ENCODE results near the gene SLC37A3.

DNA sequence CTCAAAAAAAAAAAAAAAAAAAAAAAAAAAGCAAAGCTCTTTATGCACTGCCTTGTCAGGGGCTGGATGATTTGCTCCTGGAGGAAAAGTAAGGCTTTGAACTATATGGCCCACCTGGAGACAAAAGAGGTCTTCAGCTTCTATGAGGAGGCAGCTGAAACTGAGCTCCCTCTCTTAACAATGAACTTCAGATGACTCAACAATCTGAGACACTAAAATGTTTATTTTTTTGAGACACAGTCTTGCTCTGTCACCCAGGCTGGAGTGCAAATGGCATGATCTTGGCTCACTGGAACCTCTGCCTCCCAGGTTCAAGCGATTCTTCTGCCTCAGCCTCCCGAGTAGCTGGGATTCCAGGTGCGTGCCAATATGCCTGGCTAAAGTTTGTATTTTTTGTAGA, 42.3 kb upstream of the SLC37A3 start:
- TF ChIP-seq EP300 (IDR thresholded peaks at IDR 0.05), result no peak
- TF ChIP-seq CTCF (IDR thresholded peaks at IDR 0.05), result no peak
- no peak for TF ChIP-seq POLR2A (IDR thresholded peaks at IDR 0.05)

Data from upper lobe of left lung (tissue), 4 donors.